Caco-2 (cell line): ENCODE data around the gene AHNAK2. TPM values are rescaled to one million over a fixed set of nuclear protein-coding genes. Genes with fewer than 3 reads are reported as not detected.

Source experiments
- BruUV-seq: library from RNA; stranded (reverse); fragments of 400-500 nt; replicated peaks from 2 replicates; lab custom pipeline; 2021; lab: Mats Ljungman, UMichigan
- CTCF ChIA-PET: fragments of 300-600 bp; sonication (Branson Sonifier 250); formaldehyde crosslinking; loops from one replicate; lab custom pipeline; 2022; ENCODE audit warnings: antibody characterized with exemption; lab: Charles Lee
- POLR2A ChIA-PET: fragments of 300-600 bp; sonication (Branson Sonifier 250); formaldehyde crosslinking; loops from one replicate; lab custom pipeline; 2022; ENCODE audit warnings: antibody characterized with exemption; lab: Charles Lee
- DNase-seq, 2 experiments: peaks; one replicate each; pipeline versions ENCODE4 v3.0.0 to v3.0.0-alpha.2; 2020 to 2022
- H3K27me3 ChIP-seq: replicated peaks from 2 replicates; pipeline ENCODE4 v1.6.0; 2011; ENCODE audit warnings: low read length; ENCODE audit not compliant: control insufficient read depth, insufficient read depth
- H3K36me3 ChIP-seq: 2 replicates; pipeline ENCODE4 v1.5.1; 2011; ENCODE audit warnings: low read length; ENCODE audit not compliant: control insufficient read depth, insufficient read depth
- H3K4me1 ChIP-seq: fragments of 250-450 bp; sonication (Bioruptor Pico); 2 replicates; pipeline ENCODE4 v1.5.1; 2020; ENCODE audit warnings: mild to moderate bottlenecking
- H3K4me3 ChIP-seq: 2 replicates; pipeline ENCODE4 v1.5.1; 2011; ENCODE audit warnings: low read depth, mild to moderate bottlenecking, control low read depth, low read length
- H3K9me3 ChIP-seq: fragments of 250-450 bp; sonication (Bioruptor Pico); 2 replicates; pipeline ENCODE4 v1.5.1; 2020; ENCODE audit warnings: mild to moderate bottlenecking, moderate library complexity
- H3K27ac Mint-ChIP-seq: one replicate; pipeline ENCODE4 v1.8.0; 2022; ENCODE audit warnings: mixed read lengths; ENCODE audit not compliant: unreplicated experiment
- H3K27me3 Mint-ChIP-seq: one replicate; pipeline ENCODE4 v1.8.0; 2022; ENCODE audit warnings: mixed read lengths; ENCODE audit not compliant: insufficient read depth, unreplicated experiment
- H3K36me3 Mint-ChIP-seq: one replicate; pipeline ENCODE4 v1.8.0; 2022; ENCODE audit warnings: mild to moderate bottlenecking, mixed read lengths; ENCODE audit not compliant: insufficient read depth, unreplicated experiment
- H3K4me1 Mint-ChIP-seq: one replicate; pipeline ENCODE4 v1.8.0; 2022; ENCODE audit warnings: low read depth, mixed read lengths; ENCODE audit not compliant: unreplicated experiment
- H3K4me3 Mint-ChIP-seq: one replicate; pipeline ENCODE4 v1.8.0; 2022; ENCODE audit warnings: mild to moderate bottlenecking, moderate library complexity, mixed read lengths; ENCODE audit not compliant: unreplicated experiment
- H3K9me3 Mint-ChIP-seq: one replicate; pipeline ENCODE4 v1.8.0; 2022; ENCODE audit warnings: mixed read lengths; ENCODE audit not compliant: unreplicated experiment
- CTCF ChIP-seq, 2 experiments: fragments of 200-600 bp in 1 of 2; IDR thresholded peaks; 1 replicate in 1 of 2; 2 replicates in 1 of 2; pipeline versions ENCODE4 v1.5.1 to v1.8.0; 2011 to 2022; ENCODE audit warnings: antibody characterized with exemption in 1 of 2, control low read depth in 1 of 2, inconsistent platforms in 1 of 2, low read depth in 1 of 2, low read length in 1 of 2, mild to moderate bottlenecking in 1 of 2, moderate library complexity in 1 of 2; ENCODE audit not compliant: insufficient read depth in 1 of 2, severe bottlenecking in 1 of 2, unreplicated experiment in 1 of 2
- intact Hi-C: fragments of 100-400 bp; cut with micrococcal nuclease; formaldehyde crosslinking; loops from one replicate; pipeline ENCODE4 v1.10.0; 2022; ENCODE audit not compliant: unreplicated experiment
- total RNA-seq: library from RNA; stranded (reverse); gene quantifications from 2 replicates; pipeline ENCODE4 v1.2.3, GENCODE V29; 2022

The AHNAK2 gene
- total RNA-seq, 1 experiment from 2014 or later: 0.77 TPM

- H3K27me3 Mint-ChIP-seq: peaks cover 3% of the 10 kb centered on the region
- intact Hi-C loops: no loop called here
- H3K4me1 Mint-ChIP-seq: no peaks in the 10 kb centered on the region
- no peak overlapping the region for H3K27ac Mint-ChIP-seq
- H3K4me3 Mint-ChIP-seq: no peak overlapping the region
- H3K36me3 ChIP-seq: no peaks in the 10 kb centered on the region
- no peaks in the 10 kb centered on the region for H3K9me3 ChIP-seq
- H3K9me3 Mint-ChIP-seq: no peaks in the 10 kb centered on the region
- H3K36me3 Mint-ChIP-seq: no peaks in the 10 kb centered on the region
- POLR2A ChIA-PET: no interaction called here
- no peaks in the 10 kb centered on the region for H3K27me3 ChIP-seq
- no peak for DNase-seq
- CTCF ChIA-PET: no interaction called here
- H3K4me3 ChIP-seq: no peak overlapping the region
- no peaks in the 10 kb centered on the region for H3K4me1 ChIP-seq
- no TSS peak for BruUV-seq
- no peak for TF ChIP-seq CTCF (IDR thresholded peaks at IDR 0.05; ENCODE audit: insufficient read depth in 1 of 2, low read depth in 1 of 2, low read length in 1 of 2, severe bottlenecking in 1 of 2, unreplicated experiment in 1 of 2)
These were observed 11.2 kb downstream of the AHNAK2 start for GRCh38 chr14:104966981-104967385.

GRCh38 chr14:104966261-104966865 is 11.8 kb downstream of the AHNAK2 start:
- no TSS peak for BruUV-seq
- Mint-ChIP-seq H3K27ac (no peak overlapping the region), H3K27me3 (peaks cover 3% of the 10 kb centered on the region), H3K4me3 (no peak overlapping the region), H3K9me3 (no peaks in the 10 kb centered on the region), H3K36me3 (no peaks in the 10 kb centered on the region), H3K4me1 (no peaks in the 10 kb centered on the region)
- POLR2A ChIA-PET: no interaction called here
- H3K9me3 ChIP-seq: no peaks in the 10 kb centered on the region
- no peaks in the 10 kb centered on the region for H3K4me1 ChIP-seq
- H3K27me3 ChIP-seq: no peaks in the 10 kb centered on the region
- CTCF ChIA-PET: no interaction called here
- no peak overlapping the region for H3K4me3 ChIP-seq
- TF ChIP-seq CTCF (IDR thresholded peaks at IDR 0.05; ENCODE audit: insufficient read depth in 1 of 2, low read depth in 1 of 2, low read length in 1 of 2, severe bottlenecking in 1 of 2, unreplicated experiment in 1 of 2): no peak
- intact Hi-C loops: no loop called here
- no peaks in the 10 kb centered on the region for H3K36me3 ChIP-seq
- no peak for DNase-seq

- ChIA-PET CTCF (interaction anchor here (1.5 kb wide), 1 partner anchor 80 kb away, joined by 4 read pairs; no protein-coding TSS in a partner anchor), POLR2A (no interaction called here)
- BruUV-seq: no TSS peak
- no peaks in the 10 kb centered on the region for H3K9me3 ChIP-seq
- DNase-seq: no peak
- H3K4me3 Mint-ChIP-seq: no peak overlapping the region
- H3K9me3 Mint-ChIP-seq: no peaks in the 10 kb centered on the region
- no peaks in the 10 kb centered on the region for H3K4me1 Mint-ChIP-seq
- intact Hi-C loops: no loop called here
- no peaks in the 10 kb centered on the region for H3K36me3 ChIP-seq
- H3K4me1 ChIP-seq: no peaks in the 10 kb centered on the region
- H3K27me3 ChIP-seq: no peaks in the 10 kb centered on the region
- H3K36me3 Mint-ChIP-seq: no peaks in the 10 kb centered on the region
- no peak overlapping the region for H3K27ac Mint-ChIP-seq
- TF ChIP-seq CTCF (IDR thresholded peaks at IDR 0.05; ENCODE audit: insufficient read depth in 1 of 2, low read depth in 1 of 2, low read length in 1 of 2, severe bottlenecking in 1 of 2, unreplicated experiment in 1 of 2): no peak
- H3K27me3 Mint-ChIP-seq: peaks cover 3% of the 10 kb centered on the region
- H3K4me3 ChIP-seq: no peak overlapping the region
These were observed 12.5 kb downstream of the AHNAK2 start for GRCh38 chr14:104965561-104966231.
